GM23248 (cell line): ENCODE measurements around the gene NUDCD3. TPM values are rescaled to one million over a fixed set of nuclear protein-coding genes. Genes with fewer than 3 reads are reported as not detected.

Experiments used
- DNase-seq: peaks from one replicate; pipeline ENCODE4 v3.0.0-alpha.2; 2015
- H2AFZ ChIP-seq: fragments of 200-600 bp; sonication (generic); 2 replicates; pipeline ENCODE4 v1.6.1; 2016; ENCODE audit warnings: antibody characterized with exemption
- H3F3A ChIP-seq: fragments of 200-600 bp; sonication (generic); 2 replicates; pipeline ENCODE4 v1.6.1; 2016; ENCODE audit warnings: mild to moderate bottlenecking, antibody characterized with exemption, mixed run types; ENCODE audit not compliant: insufficient read depth
- H3K27ac ChIP-seq: fragments of 200-600 bp; sonication (generic); 2 replicates; pipeline ENCODE4 v1.5.1; 2016; ENCODE audit warnings: mild to moderate bottlenecking
- H3K27me3 ChIP-seq: fragments of 200-600 bp; sonication (generic); replicated peaks from 2 replicates; pipeline ENCODE4 v1.6.1; 2016; ENCODE audit warnings: mild to moderate bottlenecking; ENCODE audit not compliant: insufficient read depth
- H3K36me3 ChIP-seq: fragments of 200-600 bp; sonication (generic); 2 replicates; pipeline ENCODE4 v1.6.1; 2016; ENCODE audit warnings: low read depth, mild to moderate bottlenecking
- H3K4me1 ChIP-seq: fragments of 200-600 bp; sonication (generic); 2 replicates; pipeline ENCODE4 v1.6.1; 2016; ENCODE audit warnings: mild to moderate bottlenecking; ENCODE audit not compliant: insufficient read depth
- H3K4me2 ChIP-seq: fragments of 200-600 bp; sonication (generic); one replicate; pipeline ENCODE4 v1.6.1; 2016; ENCODE audit warnings: mild to moderate bottlenecking; ENCODE audit not compliant: unreplicated experiment
- H3K4me3 ChIP-seq: fragments of 200-600 bp; sonication (generic); 2 replicates; pipeline ENCODE4 v1.5.1; 2016; ENCODE audit warnings: mild to moderate bottlenecking
- H3K79me2 ChIP-seq: fragments of 200-600 bp; sonication (generic); 2 replicates; pipeline ENCODE4 v1.6.1; 2016; ENCODE audit warnings: mild to moderate bottlenecking; ENCODE audit not compliant: insufficient read depth
- H3K9ac ChIP-seq: fragments of 200-600 bp; sonication (generic); 2 replicates; pipeline ENCODE4 v1.6.1; 2016; ENCODE audit warnings: mild to moderate bottlenecking
- H3K9me2 ChIP-seq: fragments of 200-600 bp; sonication (generic); 2 replicates; pipeline ENCODE4 v1.6.1; 2016; ENCODE audit warnings: mixed run types, mild to moderate bottlenecking, moderate library complexity; ENCODE audit not compliant: insufficient read depth
- H3K9me3 ChIP-seq: fragments of 200-600 bp; sonication (generic); one replicate; pipeline ENCODE4 v1.6.1; 2017; ENCODE audit warnings: low read depth
- H4K20me1 ChIP-seq: fragments of 200-600 bp; sonication (generic); 2 replicates; pipeline ENCODE4 v1.6.0; 2016; ENCODE audit not compliant: insufficient read depth
- EZH2 ChIP-seq: fragments of 200-600 bp; sonication (generic); IDR thresholded peaks from 2 replicates; pipeline ENCODE4 v1.6.1; 2018; ENCODE audit warnings: antibody characterized with exemption, mild to moderate bottlenecking; ENCODE audit not compliant: insufficient read depth, poor library complexity, severe bottlenecking
- EZH2phosphoT487 ChIP-seq: fragments of 200-600 bp; sonication (generic); IDR thresholded peaks from 2 replicates; pipeline ENCODE4 v1.6.1; 2018; ENCODE audit warnings: antibody characterized with exemption, moderate library complexity, mild to moderate bottlenecking, low read depth; ENCODE audit not compliant: insufficient read depth
- WGBS, 2 experiments: methylation state at CpG; one replicate each; pipeline ENCODE4 v1.1.6; 2015 to 2017; ENCODE audit warnings: low lambda C conversion rate in 2 of 2, low coverage in 1 of 2; ENCODE audit errors: missing lambda C conversion rate in 2 of 2; 5-methylcytosine and 5-hydroxymethylcytosine counted together
- in situ Hi-C: fragments of 300-500 bp; cut with MboI; formaldehyde crosslinking; loops from 2 replicates; pipeline ENCODE4 v1.15.0; 2020
- polyA plus RNA-seq: library from polyadenylated mRNA; unstranded; fragments of >200 nt; fragmentation: Nextera tagmentation; extraction: Ambion mirVana; gene quantifications from 2 replicates; pipeline ENCODE4 v1.2.1, GENCODE V29; 2016
- total RNA-seq: library from RNA; depleted of rRNA; stranded (reverse); fragments of >200 nt; shearing (Covaris generic); gene quantifications from 2 replicates; pipeline ENCODE4 v1.2.3, GENCODE V29; 2014

NUDCD3 gene
- total and polyA plus RNA-seq, 2 experiments from 2014 or later: 56.7 to 79.1 TPM

DNA sequence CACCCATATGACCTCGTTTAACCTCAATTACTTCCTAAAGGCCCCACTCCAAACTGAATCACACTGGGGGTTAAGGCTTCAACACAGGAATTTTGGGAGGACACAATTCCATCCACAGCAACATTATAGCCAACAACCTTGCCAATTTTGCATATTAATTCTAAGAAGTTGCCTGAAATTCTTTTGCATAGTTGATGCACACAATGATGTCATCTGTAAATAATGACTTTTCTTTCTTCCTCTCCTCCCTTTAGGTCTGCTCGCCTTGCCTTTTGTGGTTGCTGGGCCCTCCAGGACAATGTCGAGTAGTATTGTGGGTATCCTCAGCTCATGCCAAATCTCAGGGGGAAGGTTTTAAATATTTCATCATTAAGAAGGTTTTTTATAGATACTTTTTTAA is 149.1 kb downstream of the NUDCD3 start:
- DNase-seq: no peak
- no peaks in the 10 kb centered on the region for H4K20me1 ChIP-seq
- WGBS, 2 experiments: 51 to 71% methylated on average over 3 of the region's 3 CpGs
- no peaks in the 10 kb centered on the region for H3K9me2 ChIP-seq
- in situ Hi-C loops: no loop called here
- TF ChIP-seq EZH2phosphoT487 (no peak), EZH2 (no peak)
- no peaks in the 10 kb centered on the region for H3K79me2 ChIP-seq
- no peak overlapping the region for H3K27ac ChIP-seq
- no peaks in the 10 kb centered on the region for H3F3A ChIP-seq
- no peak overlapping the region for H2AFZ ChIP-seq
- no peaks in the 10 kb centered on the region for H3K36me3 ChIP-seq
- H3K27me3 ChIP-seq: peaks cover 7% of the 10 kb centered on the region; the same call in 1 of the 2 replicates
- H3K9me3 ChIP-seq: no peaks in the 10 kb centered on the region
- H3K4me3 ChIP-seq: no peak overlapping the region
- H3K9ac ChIP-seq: no peak overlapping the region
- no peaks in the 10 kb centered on the region for H3K4me1 ChIP-seq
- H3K4me2 ChIP-seq: no peak overlapping the region

DNA sequence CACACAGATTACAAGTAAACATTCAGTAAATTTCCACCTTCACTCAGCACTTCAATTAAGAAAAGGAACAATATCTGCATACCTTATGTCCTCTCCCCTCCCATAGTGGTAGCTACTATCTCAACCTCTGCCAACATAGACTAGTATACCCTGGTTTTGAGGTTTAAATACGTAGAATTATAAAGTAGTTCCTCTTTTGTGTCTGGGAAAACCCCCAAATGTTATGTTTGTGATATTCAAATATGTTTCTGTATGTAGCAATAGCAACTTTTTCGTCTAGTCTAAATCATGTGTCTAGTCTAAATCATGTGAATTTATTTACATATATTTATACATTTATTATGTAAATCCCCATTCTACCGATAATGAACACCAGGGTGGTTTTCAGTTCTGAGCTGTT is 151.9 kb downstream of the NUDCD3 start:
- no peaks in the 10 kb centered on the region for H3K4me1 ChIP-seq
- no peaks in the 10 kb centered on the region for H4K20me1 ChIP-seq
- no peak overlapping the region for H3K27ac ChIP-seq
- no peak overlapping the region for H3K4me3 ChIP-seq
- peaks cover 7% of the 10 kb centered on the region; the same call in 1 of the 2 replicates for H3K27me3 ChIP-seq
- no peaks in the 10 kb centered on the region for H3K9me2 ChIP-seq
- no peak overlapping the region for H3K4me2 ChIP-seq
- H3K9ac ChIP-seq: no peak overlapping the region
- TF ChIP-seq EZH2 (no peak), EZH2phosphoT487 (no peak)
- H3F3A ChIP-seq: no peaks in the 10 kb centered on the region
- H3K36me3 ChIP-seq: no peaks in the 10 kb centered on the region
- no peaks in the 10 kb centered on the region for H3K79me2 ChIP-seq
- in situ Hi-C loops: no loop called here
- no peaks in the 10 kb centered on the region for H3K9me3 ChIP-seq
- 44 to 54% methylated on average over 3 of the region's 3 CpGs for WGBS, 2 experiments
- no peak overlapping the region for H2AFZ ChIP-seq
- no peak for DNase-seq

DNA sequence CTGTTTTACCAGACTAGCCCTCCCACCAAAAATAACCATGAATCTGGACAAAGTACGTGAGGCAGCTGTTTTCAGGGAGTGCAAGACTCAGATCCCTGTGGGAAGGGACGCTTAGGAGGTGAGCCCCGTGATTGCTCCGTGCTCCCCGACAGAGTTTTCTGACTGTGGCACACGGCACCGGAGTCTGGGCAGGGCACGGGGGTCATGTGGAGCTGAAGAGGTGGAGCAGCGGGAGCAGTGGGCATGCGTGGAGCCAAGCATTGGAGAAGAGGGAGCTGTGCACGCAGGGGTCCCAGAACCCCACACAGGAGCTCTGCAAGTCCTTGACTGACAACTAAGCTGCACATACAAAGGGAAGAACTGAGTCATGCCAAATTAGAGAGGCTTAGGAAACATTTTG is 154.0 kb downstream of the NUDCD3 start:
- Histone ChIP-seq H3K9me2 (no peaks in the 10 kb centered on the region), H3K27me3 (peaks cover 9% of the 10 kb centered on the region; the same call in 1 of the 2 replicates), H3K27ac (no peak overlapping the region), H3K36me3 (no peaks in the 10 kb centered on the region), H3F3A (no peaks in the 10 kb centered on the region), H3K79me2 (no peaks in the 10 kb centered on the region), H2AFZ (no peak overlapping the region), H3K9me3 (no peaks in the 10 kb centered on the region), H3K9ac (no peak overlapping the region), H4K20me1 (no peaks in the 10 kb centered on the region), H3K4me3 (no peak overlapping the region), H3K4me2 (no peak overlapping the region), H3K4me1 (no peaks in the 10 kb centered on the region)
- TF ChIP-seq EZH2phosphoT487 (no peak), EZH2 (no peak)
- no peak for DNase-seq
- in situ Hi-C loops: no loop called here
- WGBS, 2 experiments: 73 to 74% methylated on average over 11 of the region's 11 CpGs

DNA sequence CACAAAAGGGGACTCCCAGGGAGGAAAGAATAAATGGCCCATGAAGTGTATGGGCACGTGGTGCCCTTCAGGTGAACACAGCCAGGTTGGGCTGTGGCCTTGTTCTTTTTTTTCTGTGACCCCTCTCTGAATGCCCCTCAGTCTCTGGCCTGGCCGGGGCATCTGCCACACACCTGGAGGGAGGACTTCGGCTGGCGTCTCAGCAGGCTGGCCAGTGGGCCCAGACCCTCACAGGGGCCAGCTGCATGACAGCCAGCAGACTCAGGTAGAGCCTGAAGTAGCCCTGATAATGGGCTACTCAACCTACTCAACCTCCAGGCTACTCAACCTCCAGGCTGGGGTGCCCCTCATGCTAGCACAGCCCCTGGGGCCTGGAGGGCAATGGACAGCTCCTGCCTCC is 155.3 kb downstream of the NUDCD3 start:
- no peak overlapping the region for H2AFZ ChIP-seq
- H3K36me3 ChIP-seq: no peaks in the 10 kb centered on the region
- 65 to 66% methylated on average over 4 of the region's 4 CpGs for WGBS, 2 experiments
- no peaks in the 10 kb centered on the region for H4K20me1 ChIP-seq
- no peak overlapping the region for H3K9ac ChIP-seq
- DNase-seq: no peak
- no peak overlapping the region for H3K27ac ChIP-seq
- H3K9me2 ChIP-seq: no peaks in the 10 kb centered on the region
- H3K4me3 ChIP-seq: no peak overlapping the region
- H3K9me3 ChIP-seq: no peaks in the 10 kb centered on the region
- H3K4me1 ChIP-seq: no peaks in the 10 kb centered on the region
- in situ Hi-C loops: no loop called here
- no peak overlapping the region for H3K4me2 ChIP-seq
- no peaks in the 10 kb centered on the region for H3F3A ChIP-seq
- H3K27me3 ChIP-seq: peaks cover 11% of the 10 kb centered on the region; the same call in 1 of the 2 replicates
- TF ChIP-seq EZH2phosphoT487 (no peak), EZH2 (no peak)
- H3K79me2 ChIP-seq: no peaks in the 10 kb centered on the region

DNA sequence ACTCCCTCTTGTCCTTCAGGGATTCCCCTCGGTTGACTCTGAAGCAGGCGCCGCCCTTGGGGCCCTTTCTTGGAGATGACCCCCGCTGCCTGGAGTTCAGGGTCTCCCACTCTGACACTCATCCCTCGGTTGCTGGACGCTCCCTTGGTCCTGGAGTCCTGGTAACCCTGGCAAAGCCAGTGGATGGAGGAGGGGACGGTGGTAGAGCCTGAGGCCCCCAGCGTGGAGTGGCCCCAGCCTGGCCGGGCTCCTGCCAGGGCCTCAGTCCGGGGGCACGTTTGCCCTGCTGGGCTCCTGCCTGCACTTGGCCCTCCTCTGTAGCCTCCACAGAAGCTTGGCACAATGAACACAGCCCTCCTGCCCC is 155.7 kb downstream of the NUDCD3 start:
- Histone ChIP-seq H3K27ac (no peak overlapping the region), H3K9ac (no peak overlapping the region), H3K79me2 (no peaks in the 10 kb centered on the region), H3K9me2 (no peaks in the 10 kb centered on the region), H4K20me1 (no peaks in the 10 kb centered on the region), H3K4me2 (no peak overlapping the region), H3K4me1 (no peaks in the 10 kb centered on the region), H3K4me3 (no peak overlapping the region), H3K27me3 (peaks cover 7% of the 10 kb centered on the region; the same call in 1 of the 2 replicates), H3K36me3 (no peaks in the 10 kb centered on the region), H2AFZ (no peak overlapping the region), H3K9me3 (no peaks in the 10 kb centered on the region), H3F3A (no peaks in the 10 kb centered on the region)
- in situ Hi-C loops: no loop called here
- no peak for TF ChIP-seq EZH2phosphoT487
- no peak for TF ChIP-seq EZH2
- WGBS, 2 experiments: 76 to 87% methylated on average over 9 to 11 of the region's 11 CpGs
- no peak for DNase-seq
